Pancreas (tissue), 10 donors: ENCODE results near the gene LRFN3. TPM values are rescaled to one million over a fixed set of nuclear protein-coding genes. Genes with fewer than 3 reads are reported as not detected.
A peak's percentile ranks its signal among the peaks of the same experiment; 100 is the strongest.
"Not testable (repeated sequence)": the region's sequence is repeated elsewhere in the genome, so short reads cannot be mapped to it uniquely, and the experiment has no call there.

ENCODE experiments used
- ATAC-seq, 4 donors: fragments of 200-7000 bp; cut with Tn5 transposase; one replicate each; pipeline versions ENCODE4 v1.8.0 to v1.9.1; 2020; ENCODE audit warnings: mild to moderate bottlenecking in 4 of 4, moderate library complexity in 4 of 4
- DNase-seq, 6 donors: peaks; one replicate each; pipeline ENCODE4 v3.0.0-alpha.2; 2020
- FAIRE-seq: peaks from 2 replicates; lab custom pipeline; 2012; peaks lifted over from hg19 to GRCh38; lab: Jason Lieb, UNC
- H3K27ac ChIP-seq, 4 donors: fragments of 200-600 bp; sonication (generic); 1 replicate in 3 of 4; 2 replicates in 1 of 4; pipeline versions ENCODE4 v1.5.0 to v1.8.0; 2020
- H3K27me3 ChIP-seq, 4 donors: fragments of 200-600 bp; one replicate each; pipeline ENCODE4 v1.8.0; 2021
- H3K36me3 ChIP-seq, 3 donors: fragments of 200-600 bp; sonication (generic) in 1 of 3; one replicate each; pipeline versions ENCODE4 v1.5.0 to v1.8.0; 2020 to 2021
- H3K4me1 ChIP-seq, 3 donors: fragments of 200-600 bp; one replicate each; pipeline ENCODE4 v1.8.0; 2021
- H3K4me3 ChIP-seq, 4 donors: fragments of 200-600 bp; sonication (generic) in 2 of 4; one replicate each; pipeline versions ENCODE4 v1.5.0 to v1.8.0; 2020 to 2021
- H3K9me3 ChIP-seq, 4 donors: fragments of 200-600 bp; one replicate each; pipeline ENCODE4 v1.8.0; 2021
- CTCF ChIP-seq, 4 donors: fragments of 200-600 bp; sonication (generic) in 3 of 4; IDR thresholded peaks; one replicate each; pipeline versions ENCODE4 v1.5.0 to v1.8.0; 2021; ENCODE audit warnings: antibody characterized with exemption in 4 of 4
- WGBS, 2 donors: extraction: QIAGEN DNeasy Blood & Tissue Kit; methylation state at CpG; one replicate each; pipeline ENCODE4 v1.1.7; 2013; 5-methylcytosine and 5-hydroxymethylcytosine counted together
- intact Hi-C, 3 donors: fragments of 100-400 bp; cut with DNase I; formaldehyde crosslinking; loops; one replicate each; pipeline versions ENCODE4 v1.11.1 to v1.14.2; 2022
- polyA plus RNA-seq, 2 donors: library from polyadenylated mRNA; stranded (reverse); fragments of 200-250 nt; gene quantifications; one replicate each; pipeline ENCODE4 v1.2.3, GENCODE V29; 2013
- total RNA-seq, 6 donors: library from RNA; stranded (reverse); fragmentation: NEBNext Ultra II Directional in 4 of 6; extraction: Animal tissue kit (Norgen Biotek cat#: 25700) in 4 of 6; gene quantifications; one replicate each; pipeline versions ENCODE4 v1.2.1 to v1.2.4, GENCODE V29; 2021 to 2023
- donor health status: healthy with polysubstance abuse.
- donor health status: DM: no; HTN: no; CAD: no; lungs with moderate emphysema.
- donor health status: DM: no; HTN: no; CAD: no.
- donor health status: control.
- donor health status: control.
- donor health status: Bipolar disorder and iron deficiency.
- donor health status: DM: yes; HTN: yes; CAD: no.
- donor health status: DM: no; HTN: no; CAD: no.
- donor health status: DM: no; HTN: no; CAD: no.
- donor health status: DM: yes; HTN: yes; CAD: no.

Gene LRFN3
- total and polyA plus RNA-seq, 8 donors: 4.9 to 9.8 (median 6.9) TPM

GRCh38 chr19:35977446-35978222, 41.5 kb downstream of the LRFN3 start:
- intact Hi-C loops: no loop called here
- no peak for FAIRE-seq
- WGBS, 2 donors: 48 to 53% methylated on average over 14 of the region's 14 CpGs
- TF ChIP-seq CTCF (IDR thresholded peaks at IDR 0.05): no peak
- no peaks in the 10 kb centered on the region for H3K36me3 ChIP-seq
- no peak for DNase-seq
- no peak overlapping the region for H3K27ac ChIP-seq
- no peaks in the 10 kb centered on the region for H3K9me3 ChIP-seq
- ATAC-seq: no peak
- H3K4me3 ChIP-seq: no peak overlapping the region
- H3K27me3 ChIP-seq: no peaks in the 10 kb centered on the region
- no peaks in the 10 kb centered on the region for H3K4me1 ChIP-seq

- Histone ChIP-seq H3K27ac (no peak overlapping the region), H3K27me3 (no peaks in the 10 kb centered on the region), H3K9me3 (no peaks in the 10 kb centered on the region), H3K4me1 (no peaks in the 10 kb centered on the region), H3K36me3 (no peaks in the 10 kb centered on the region), H3K4me3 (no peak overlapping the region)
- intact Hi-C loops: no loop called here
- no peak for TF ChIP-seq CTCF (IDR thresholded peaks at IDR 0.05)
- ATAC-seq (no peak), FAIRE-seq (no peak), DNase-seq (no peak)
- 42 to 43% methylated on average over 5 of the region's 5 CpGs for WGBS, 2 donors
Observed at GRCh38 chr19:35978271-35978670, 42.1 kb downstream of the LRFN3 start.

GRCh38 chr19:35978832-35979365, 42.7 kb downstream of the LRFN3 start:
- Histone ChIP-seq H3K36me3 (no peaks in the 10 kb centered on the region), H3K9me3 (no peaks in the 10 kb centered on the region), H3K27me3 (no peaks in the 10 kb centered on the region), H3K4me1 (no peaks in the 10 kb centered on the region), H3K27ac (no peak overlapping the region), H3K4me3 (no peak overlapping the region)
- peak in 1 of 6 donors; percentile 70 for DNase-seq
- TF ChIP-seq CTCF (IDR thresholded peaks at IDR 0.05): no peak
- intact Hi-C loops: no loop called here
- FAIRE-seq: no peak
- 25 to 33% methylated on average over 20 of the region's 20 CpGs for WGBS, 2 donors
- no peak for ATAC-seq

- H3K9me3 ChIP-seq, H3K4me3 ChIP-seq, DNase-seq, H3K4me1 ChIP-seq, intact Hi-C loops, FAIRE-seq, H3K27me3 ChIP-seq, H3K27ac ChIP-seq, ATAC-seq, H3K36me3 ChIP-seq: not testable (repeated sequence)
- 67 to 74% methylated on average over 4 of the region's 4 CpGs for WGBS, 2 donors
Observed at GRCh38 chr19:35980997-35981396, 44.8 kb downstream of the LRFN3 start.

GRCh38 chr19:35983177-35983576, 47.0 kb downstream of the LRFN3 start:
- Histone ChIP-seq H3K4me1 (no peaks in the 10 kb centered on the region), H3K36me3 (no peaks in the 10 kb centered on the region), H3K27ac (no peak overlapping the region), H3K9me3 (no peaks in the 10 kb centered on the region), H3K4me3 (no peak overlapping the region), H3K27me3 (peaks cover 0 to 3% (median 0%) of the 10 kb centered on the region in 4 donors)
- 62 to 71% methylated on average over 8 of the region's 8 CpGs for WGBS, 2 donors
- intact Hi-C loops: no loop called here
- DNase-seq (no peak), FAIRE-seq (no peak), ATAC-seq (no peak)
- TF ChIP-seq CTCF (IDR thresholded peaks at IDR 0.05): no peak
